Measurements from ENCODE around the gene OR9G4.

The OR9G4 gene

GRCh38 chr11:56740886-56741285, 7.6 kb downstream of the OR9G4 start:
- no peak overlapping the region for H3K4me3 ChIP-seq (replicated peaks; ENCODE audit: low read depth, low read length)
- no peak for DNase-seq (ENCODE audit: low read depth)
- no peak for TF ChIP-seq CTCF (IDR thresholded peaks at IDR 0.05; ENCODE audit: low read length, missing control alignments)

- TF ChIP-seq CTCF (IDR thresholded peaks at IDR 0.05; ENCODE audit: low read length, missing control alignments) = no peak
- no peak for DNase-seq (ENCODE audit: low read depth)
- no peak overlapping the region for H3K4me3 ChIP-seq (replicated peaks; ENCODE audit: low read depth, low read length)
These were observed 8.4 kb downstream of the OR9G4 start for GRCh38 chr11:56740107-56740506.

GRCh38 chr11:56720513-56720912, 28.0 kb downstream of the OR9G4 start:
- DNase-seq (ENCODE audit: low read depth) = no peak
- H3K4me3 ChIP-seq (replicated peaks; ENCODE audit: low read depth, low read length) = no peak overlapping the region
- no peak for TF ChIP-seq CTCF (IDR thresholded peaks at IDR 0.05; ENCODE audit: low read length, missing control alignments)

- no peak for DNase-seq (ENCODE audit: low read depth)
- TF ChIP-seq CTCF (IDR thresholded peaks at IDR 0.05; ENCODE audit: low read length, missing control alignments) = no peak
- no peak overlapping the region for H3K4me3 ChIP-seq (replicated peaks; ENCODE audit: low read depth, low read length)
These were observed 32.1 kb downstream of the OR9G4 start for GRCh38 chr11:56716379-56716854.

GRCh38 chr11:56714206-56714605, 34.3 kb downstream of the OR9G4 start:
- DNase-seq (ENCODE audit: low read depth) = no peak
- no peak for TF ChIP-seq CTCF (IDR thresholded peaks at IDR 0.05; ENCODE audit: low read length, missing control alignments)
- H3K4me3 ChIP-seq (replicated peaks; ENCODE audit: low read depth, low read length) = no peak overlapping the region

GRCh38 chr11:56706486-56706885, 42.0 kb downstream of the OR9G4 start:
- no peak for TF ChIP-seq CTCF (IDR thresholded peaks at IDR 0.05; ENCODE audit: low read length, missing control alignments)
- H3K4me3 ChIP-seq (replicated peaks; ENCODE audit: low read depth, low read length) = no peak overlapping the region
- no peak for DNase-seq (ENCODE audit: low read depth)

- no peak for DNase-seq (ENCODE audit: low read depth)
- TF ChIP-seq CTCF (IDR thresholded peaks at IDR 0.05; ENCODE audit: low read length, missing control alignments) = no peak
- H3K4me3 ChIP-seq (replicated peaks; ENCODE audit: low read depth, low read length) = no peak overlapping the region
These were observed 42.6 kb downstream of the OR9G4 start for GRCh38 chr11:56705784-56706396.

All from fibroblast of pulmonary artery (primary cell).